Trophoblast cell (in vitro differentiated cells and primary cell): ENCODE measurements around the gene ASF1B.
A peak's percentile ranks its signal among the peaks of the same experiment; 100 is the strongest.

Experiments used
- DNase-seq, 2 donors: peaks; one replicate each; pipeline ENCODE4 v3.0.0-alpha.2; 2016
- H2AFZ ChIP-seq: 2 replicates; pipeline ENCODE4 v1.6.1; 2013; ENCODE audit warnings: low read length, moderate library complexity, mild to moderate bottlenecking; ENCODE audit not compliant: insufficient read depth, poor library complexity
- H2AK5ac ChIP-seq: 2 replicates; pipeline ENCODE4 v1.6.1; 2013; ENCODE audit warnings: mild to moderate bottlenecking, low read length
- H2BK120ac ChIP-seq: 2 replicates; pipeline ENCODE4 v1.6.1; 2013; ENCODE audit warnings: low read length, mild to moderate bottlenecking, moderate library complexity; ENCODE audit not compliant: insufficient read depth, poor library complexity
- H2BK12ac ChIP-seq: 2 replicates; pipeline ENCODE4 v1.6.1; 2013; ENCODE audit warnings: mild to moderate bottlenecking, low read length, moderate library complexity
- H2BK5ac ChIP-seq: 2 replicates; pipeline ENCODE4 v1.6.1; 2013; ENCODE audit warnings: low read length, low read depth, moderate library complexity, mild to moderate bottlenecking; ENCODE audit not compliant: poor library complexity
- H3K14ac ChIP-seq: 2 replicates; pipeline ENCODE4 v1.6.1; 2013; ENCODE audit warnings: mild to moderate bottlenecking, low read length
- H3K18ac ChIP-seq: 2 replicates; pipeline ENCODE4 v1.6.1; 2013; ENCODE audit warnings: mild to moderate bottlenecking, low read length
- H3K23ac ChIP-seq: 2 replicates; pipeline ENCODE4 v1.6.1; 2013; ENCODE audit warnings: low read length
- H3K27ac ChIP-seq: 2 replicates; pipeline ENCODE4 v1.5.1; 2013; ENCODE audit warnings: low read depth, mild to moderate bottlenecking, inconsistent platforms, low read length, moderate library complexity
- H3K27me3 ChIP-seq: 2 replicates; pipeline ENCODE4 v1.6.1; 2013; ENCODE audit warnings: inconsistent platforms, mild to moderate bottlenecking, low read length, moderate library complexity; ENCODE audit not compliant: insufficient read depth
- H3K36me3 ChIP-seq, 2 experiments: 1 replicate in 1 of 2; 2 replicates in 1 of 2; pipeline ENCODE4 v1.6.1; 2013; ENCODE audit warnings: low read length in 2 of 2, mild to moderate bottlenecking in 2 of 2, moderate library complexity in 1 of 2; ENCODE audit not compliant: insufficient read depth in 2 of 2, control insufficient read depth in 1 of 2
- H3K4ac ChIP-seq: 2 replicates; pipeline ENCODE4 v1.6.1; 2013; ENCODE audit warnings: low read depth, mild to moderate bottlenecking, low read length, moderate library complexity
- H3K4me1 ChIP-seq, 2 experiments: 1 replicate in 1 of 2; 2 replicates in 1 of 2; pipeline ENCODE4 v1.6.1; 2013; ENCODE audit warnings: low read length in 2 of 2, mild to moderate bottlenecking in 2 of 2, moderate library complexity in 1 of 2; ENCODE audit not compliant: insufficient read depth in 2 of 2, control insufficient read depth in 1 of 2
- H3K4me2 ChIP-seq: 2 replicates; pipeline ENCODE4 v1.6.1; 2013; ENCODE audit warnings: inconsistent platforms, mild to moderate bottlenecking, low read length, moderate library complexity
- H3K4me3 ChIP-seq: 2 replicates; pipeline ENCODE4 v1.5.1; 2013; ENCODE audit warnings: mild to moderate bottlenecking, low read depth, low read length, inconsistent platforms
- H3K79me1 ChIP-seq: one replicate; pipeline ENCODE4 v1.6.1; 2013; ENCODE audit warnings: low read length
- H3K79me2 ChIP-seq: 2 replicates; pipeline ENCODE4 v1.6.1; 2013; ENCODE audit warnings: low read length, mild to moderate bottlenecking; ENCODE audit not compliant: control insufficient read depth, insufficient read depth, poor library complexity
- H3K9ac ChIP-seq: 2 replicates; pipeline ENCODE4 v1.6.1; 2013; ENCODE audit warnings: mild to moderate bottlenecking, low read length
- H3K9me3 ChIP-seq: 2 replicates; pipeline ENCODE4 v1.6.1; 2013; ENCODE audit warnings: low read depth, mild to moderate bottlenecking, control low read depth, inconsistent platforms, low read length; ENCODE audit not compliant: insufficient read depth
- H4K12ac ChIP-seq: 2 replicates; pipeline ENCODE4 v1.6.1; 2013; ENCODE audit warnings: low read depth, mild to moderate bottlenecking, low read length, moderate library complexity
- H4K8ac ChIP-seq: 2 replicates; pipeline ENCODE4 v1.6.1; 2013; ENCODE audit warnings: low read depth, mild to moderate bottlenecking, low read length, moderate library complexity
- H4K91ac ChIP-seq: one replicate; pipeline ENCODE4 v1.6.1; 2013; ENCODE audit warnings: low read depth, mild to moderate bottlenecking, low read length, moderate library complexity
- WGBS: extraction: QIAGEN DNeasy Blood & Tissue Kit; methylation state at CpG from one replicate; pipeline ENCODE4 v1.1.7; 2013; ENCODE audit warnings: missing lambda C conversion rate; ENCODE audit not compliant: insufficient read length, insufficient coverage; ENCODE audit errors: extremely low coverage; 5-methylcytosine and 5-hydroxymethylcytosine counted together

Gene ASF1B

DNA sequence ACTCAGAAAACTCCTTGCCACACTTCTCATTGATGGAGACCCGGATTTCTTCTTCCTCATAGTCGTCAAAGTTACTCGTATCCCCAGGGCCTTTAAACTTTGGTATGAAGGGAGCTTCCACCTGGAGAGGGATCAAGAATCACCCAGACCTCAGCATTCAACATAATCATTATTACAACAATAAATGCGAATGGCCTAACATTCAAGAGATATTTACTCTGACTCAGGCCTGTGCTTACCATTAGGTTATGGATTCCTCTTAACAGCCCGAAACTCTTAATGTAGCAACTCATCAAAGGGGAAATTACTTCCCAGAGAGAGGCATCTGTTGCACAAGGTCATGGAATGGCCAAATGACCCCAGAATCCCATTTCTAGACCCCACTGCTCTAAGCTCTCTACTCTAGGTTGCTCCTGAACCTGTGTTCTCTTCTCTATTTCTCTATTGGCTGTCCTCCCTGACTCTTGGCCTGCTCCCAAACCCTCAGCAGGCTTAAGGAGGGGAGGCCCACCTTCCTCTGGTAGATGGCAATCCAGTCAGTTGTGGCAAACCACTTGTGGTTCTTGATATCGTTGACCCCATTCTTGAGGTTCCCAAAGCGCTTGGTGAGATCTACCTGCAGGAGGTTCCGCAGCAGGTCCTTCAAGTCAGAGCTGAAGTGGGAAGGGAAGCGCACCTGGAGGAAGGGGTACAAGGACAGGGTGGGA, 43.1 kb downstream of the ASF1B start:
- Histone ChIP-seq H3K79me1 (peaks cover 11% of the 10 kb centered on the region), H3K4ac (no peak overlapping the region), H3K23ac (no peak overlapping the region), H2AK5ac (no peak overlapping the region), H2BK120ac (no peak overlapping the region), H2BK5ac (no peak overlapping the region), H3K4me1 (peaks cover 6 to 7% of the 10 kb centered on the region in 2 experiments), H3K36me3 (peaks cover 25 to 26% of the 10 kb centered on the region in 2 experiments), H3K14ac (no peak overlapping the region), H4K91ac (no peak overlapping the region), H4K8ac (no peak overlapping the region), H3K79me2 (peaks cover 8% of the 10 kb centered on the region), H3K18ac (no peak overlapping the region), H3K9me3 (peaks cover 5% of the 10 kb centered on the region), H3K4me2 (no peak overlapping the region), H2BK12ac (no peak overlapping the region), H2AFZ (no peak overlapping the region), H3K27me3 (no peaks in the 10 kb centered on the region), H4K12ac (no peak overlapping the region), H3K4me3 (no peak overlapping the region), H3K9ac (no peak overlapping the region), H3K27ac (no peak overlapping the region)
- WGBS: no CpG with 5 or more reads among the region's 9 CpGs
- DNase-seq: no peak

DNA sequence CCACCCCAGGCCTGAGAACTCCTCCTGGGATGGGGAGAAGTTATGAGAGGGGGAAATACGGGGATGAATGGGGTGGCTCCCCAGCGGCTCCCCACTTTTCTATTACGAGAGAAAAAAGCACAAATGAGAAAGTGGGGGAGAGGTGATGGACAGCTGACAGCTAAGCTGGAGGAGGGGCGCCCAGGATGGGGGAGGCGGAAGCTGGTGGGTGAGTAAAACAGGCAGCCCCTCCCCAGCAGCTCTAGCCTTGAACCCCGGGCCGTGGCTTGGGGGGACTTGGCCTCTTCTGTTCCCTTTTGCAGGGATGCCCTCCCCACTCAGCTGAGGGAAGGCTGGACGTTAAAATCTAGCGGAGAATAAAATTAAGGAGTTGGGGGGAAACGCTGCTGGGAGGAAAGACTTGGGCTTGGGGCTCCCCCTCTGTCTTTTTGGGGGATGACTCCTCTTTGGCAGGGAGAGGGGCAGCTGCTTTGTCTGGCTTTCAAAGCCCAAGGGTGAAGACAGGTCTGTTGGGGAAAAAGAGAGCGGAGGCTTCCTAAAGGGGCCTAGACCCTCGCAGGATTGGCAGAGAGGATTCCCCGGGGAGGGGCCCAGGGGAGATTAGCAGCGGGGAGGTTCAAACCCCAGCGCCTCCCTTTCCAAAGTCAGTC, 44.5 kb downstream of the ASF1B start:
- H3K27me3 ChIP-seq: no peaks in the 10 kb centered on the region
- WGBS: no CpG with 5 or more reads among the region's 15 CpGs
- peak overlapping the region; percentile 27 for H2BK5ac ChIP-seq

DNA sequence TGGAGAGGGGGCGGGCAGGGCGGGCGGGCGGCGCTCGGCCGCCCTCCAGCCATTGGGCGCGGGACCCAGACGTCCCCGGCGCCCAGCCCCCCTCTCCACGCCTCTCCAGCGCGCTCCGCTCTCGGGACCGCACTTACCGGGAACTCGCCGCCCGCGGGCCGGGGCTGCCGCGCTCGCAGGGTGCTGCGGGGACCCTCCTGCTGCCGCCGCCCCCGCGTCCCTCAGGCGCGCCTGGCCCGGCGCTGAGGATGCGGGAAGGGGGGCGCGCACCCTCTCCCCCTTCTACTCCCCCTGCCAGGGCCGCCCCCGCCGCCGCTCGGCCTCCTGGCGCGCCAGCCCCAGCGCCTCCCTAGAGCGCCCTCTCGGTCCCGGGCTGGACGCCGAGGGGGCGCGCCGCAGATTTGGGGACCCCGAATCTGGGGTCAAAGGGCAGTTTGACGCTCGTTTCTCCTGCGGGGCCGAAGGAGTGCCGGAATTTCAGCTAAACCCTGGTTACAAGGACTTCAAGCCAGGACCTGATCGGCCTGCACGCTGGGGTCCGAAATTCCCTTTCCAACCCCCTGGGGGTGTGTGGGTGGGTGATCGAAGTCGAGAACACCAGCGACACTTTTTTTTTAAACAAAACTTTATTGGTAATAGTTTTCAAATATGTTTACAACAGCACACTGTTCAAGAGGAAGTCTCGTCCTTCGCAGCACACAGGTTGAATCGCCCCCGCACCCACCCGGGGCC, 45.1 kb downstream of the ASF1B start:
- peak overlapping the region; percentile 94 for H3K27ac ChIP-seq

More for the DNA sequence above, 44.5 kb downstream of the ASF1B start:
- H2BK12ac ChIP-seq: no peak overlapping the region
- peak overlapping the region; percentile 87 for H2AK5ac ChIP-seq
- no peak overlapping the region for H3K23ac ChIP-seq
- H4K12ac ChIP-seq: no peak overlapping the region
- H3K79me1 ChIP-seq: peaks cover 11% of the 10 kb centered on the region
- H4K91ac ChIP-seq: peak overlapping the region; percentile 51
- peak overlapping the region; percentile 57 for H2BK120ac ChIP-seq
- peak overlapping the region; percentile 36 for H3K14ac ChIP-seq
- no peak overlapping the region for H3K9ac ChIP-seq
- H3K9me3 ChIP-seq: peaks cover 5% of the 10 kb centered on the region
- H3K4me2 ChIP-seq: peak overlapping the region; percentile 82
- peaks cover 8% of the 10 kb centered on the region for H3K79me2 ChIP-seq
- peak overlapping the region; percentile 5 for H3K4me3 ChIP-seq
- peak overlapping the region; percentile 71 for H4K8ac ChIP-seq
- H2AFZ ChIP-seq: peak overlapping the region; percentile 30
- H3K18ac ChIP-seq: peak overlapping the region; percentile 72
- DNase-seq: no peak
- H3K36me3 ChIP-seq: peaks cover 22 to 24% of the 10 kb centered on the region in 2 experiments
- no peak overlapping the region for H3K27ac ChIP-seq
- H3K4ac ChIP-seq: peak overlapping the region; percentile 37
- peaks cover 6 to 7% of the 10 kb centered on the region in 2 experiments for H3K4me1 ChIP-seq

DNA sequence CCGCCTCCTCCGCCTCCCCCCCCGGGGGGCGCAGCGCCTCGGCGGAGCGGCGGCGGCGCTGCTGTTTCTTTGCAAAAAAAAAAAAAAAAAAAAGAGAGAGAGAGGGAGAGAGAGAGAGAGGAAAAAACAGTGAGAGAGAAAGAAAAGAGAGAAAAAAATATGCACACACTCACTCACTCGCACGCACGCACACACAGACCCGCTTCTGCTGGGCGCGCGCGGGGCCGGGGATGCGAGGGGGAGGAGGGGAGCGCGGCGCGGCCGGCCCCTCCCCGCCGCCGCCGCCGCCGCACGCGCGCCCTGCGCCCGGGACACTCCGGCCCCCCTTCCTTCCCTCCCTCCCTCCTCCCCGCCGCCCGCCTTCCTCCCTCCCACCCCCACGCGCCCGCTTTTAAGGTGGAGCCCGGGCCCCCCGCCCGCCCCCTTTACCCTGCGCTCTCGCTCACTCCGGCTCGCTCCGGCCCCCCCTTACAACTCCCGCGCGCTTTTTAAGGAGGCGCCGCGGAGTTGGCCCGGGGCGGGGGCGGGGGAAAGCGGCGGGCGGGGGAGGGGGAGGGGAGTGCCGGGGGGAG, 45.8 kb downstream of the ASF1B start, which contains the start of gene SAMD1:
Gene SAMD1 (minus strand): TSS at position 243 of the 572 bp plus-strand sequence.
- H4K91ac ChIP-seq: peak within 1 kb of the TSS; percentile 90
- DNase-seq: peak in 1 of 2 donors; percentile 58
- no CpG with 5 or more reads among the region's 65 CpGs for WGBS
- peaks cover 15 to 21% of the 10 kb centered on the region in 2 experiments for H3K36me3 ChIP-seq
- H4K12ac ChIP-seq: peak within 1 kb of the TSS; percentile 73
- H3K4me1 ChIP-seq: peaks cover 6 to 7% of the 10 kb centered on the region in 2 experiments
- no peak within 1 kb of the TSS for H3K23ac ChIP-seq
- H3K79me1 ChIP-seq: peaks cover 11% of the 10 kb centered on the region
- peak within 1 kb of the TSS; percentile 89 for H2BK5ac ChIP-seq
- H3K9me3 ChIP-seq: peaks cover 5% of the 10 kb centered on the region
- H3K79me2 ChIP-seq: peaks cover 8% of the 10 kb centered on the region
- H3K4ac ChIP-seq: peak within 1 kb of the TSS; percentile 77
- H3K4me2 ChIP-seq: peak within 1 kb of the TSS; percentile 82
- H3K4me3 ChIP-seq: peak within 1 kb of the TSS; percentile 91
- H3K27me3 ChIP-seq: no peaks in the 10 kb centered on the region
- H2AFZ ChIP-seq: peak within 1 kb of the TSS; percentile 84
- H3K27ac ChIP-seq: peak within 1 kb of the TSS; percentile 94
- no peak within 1 kb of the TSS for H2BK12ac ChIP-seq
- peak within 1 kb of the TSS; percentile 76 for H2BK120ac ChIP-seq
- H2AK5ac ChIP-seq: no peak within 1 kb of the TSS
- peak within 1 kb of the TSS; percentile 83 for H3K9ac ChIP-seq
- H4K8ac ChIP-seq: peak within 1 kb of the TSS; percentile 86
- peak within 1 kb of the TSS; percentile 83 for H3K14ac ChIP-seq
- peak within 1 kb of the TSS; percentile 90 for H3K18ac ChIP-seq

More for the DNA sequence above, 45.1 kb downstream of the ASF1B start:
- no peak overlapping the region for H2AK5ac ChIP-seq
- H4K8ac ChIP-seq: peak overlapping the region; percentile 86
- peak overlapping the region; percentile 67 for H3K18ac ChIP-seq
- H3K27me3 ChIP-seq: no peaks in the 10 kb centered on the region
- H2BK120ac ChIP-seq: peak overlapping the region; percentile 76
- no peak overlapping the region for H2BK12ac ChIP-seq
- peaks cover 5% of the 10 kb centered on the region for H3K9me3 ChIP-seq
- peak overlapping the region; percentile 90 for H4K91ac ChIP-seq
- H2AFZ ChIP-seq: peak overlapping the region; percentile 84
- H3K36me3 ChIP-seq: peaks cover 16 to 21% of the 10 kb centered on the region in 2 experiments
- H3K79me1 ChIP-seq: peaks cover 11% of the 10 kb centered on the region
- DNase-seq: peak; percentile 41 to 57
- H3K4me3 ChIP-seq: peak overlapping the region; percentile 85
- peak overlapping the region; percentile 73 for H4K12ac ChIP-seq
- peak overlapping the region; percentile 82 for H3K4me2 ChIP-seq
- H3K4me1 ChIP-seq: peaks cover 6 to 7% of the 10 kb centered on the region in 2 experiments
- no peak overlapping the region for H3K23ac ChIP-seq
- H2BK5ac ChIP-seq: peak overlapping the region; percentile 89
- peak overlapping the region; percentile 83 for H3K9ac ChIP-seq
- WGBS: no CpG with 5 or more reads among the region's 72 CpGs
- H3K79me2 ChIP-seq: peaks cover 8% of the 10 kb centered on the region
- peak overlapping the region; percentile 75 for H3K14ac ChIP-seq
- peak overlapping the region; percentile 77 for H3K4ac ChIP-seq
